Activated CD4-positive, CD25-positive, alpha-beta regulatory T cell treated with anti-CD3 and anti-CD28 coated beads, Interleukin-2, amount 50 U/mL, for 24 hours (primary cell): ENCODE results near the gene ZIC4.

ENCODE experiments used
- ATAC-seq, 2 donors: fragments of 150-1000 bp; cut with Tn5 transposase; one replicate each; pipeline ENCODE4 v1.10.0; 2021; ENCODE audit warnings: mild to moderate bottlenecking in 1 of 2, moderate library complexity in 1 of 2

Gene ZIC4

DNA sequence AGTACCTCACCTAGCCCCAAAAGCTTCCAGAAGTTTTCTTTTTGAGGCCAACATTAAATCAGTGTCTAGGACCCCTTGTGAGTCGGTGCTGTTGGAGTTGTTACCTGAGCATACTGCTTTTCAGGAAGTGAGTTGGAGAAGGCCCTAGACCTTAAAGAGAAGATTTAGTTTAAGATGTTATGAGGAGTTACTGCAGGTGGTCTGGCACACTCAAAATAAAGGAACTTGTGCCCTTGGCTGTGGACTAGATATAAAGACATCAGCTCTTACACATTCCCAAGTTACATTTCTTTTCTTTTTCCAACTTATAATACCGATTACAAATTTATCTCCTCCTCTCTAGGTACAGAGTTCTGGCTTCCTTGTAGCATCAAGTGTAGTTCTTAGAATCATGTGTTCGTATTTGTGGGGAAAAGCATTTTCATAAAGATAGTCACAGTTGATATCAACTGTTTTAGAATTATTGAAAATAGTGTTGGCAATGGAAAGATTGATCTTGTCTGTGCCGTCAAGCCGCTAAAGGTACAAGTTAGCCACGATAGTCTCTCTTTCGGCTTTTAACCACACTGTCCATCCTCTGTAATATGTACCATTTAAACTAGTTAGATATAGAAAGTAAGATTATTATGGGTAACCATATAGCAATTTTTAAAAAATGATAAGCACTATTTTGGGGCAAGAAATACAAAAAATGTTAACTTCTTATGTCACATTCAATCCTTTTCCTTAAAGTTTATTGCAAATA lies 11.4 kb upstream of the ZIC4 start:
- ATAC-seq, result no peak

DNA sequence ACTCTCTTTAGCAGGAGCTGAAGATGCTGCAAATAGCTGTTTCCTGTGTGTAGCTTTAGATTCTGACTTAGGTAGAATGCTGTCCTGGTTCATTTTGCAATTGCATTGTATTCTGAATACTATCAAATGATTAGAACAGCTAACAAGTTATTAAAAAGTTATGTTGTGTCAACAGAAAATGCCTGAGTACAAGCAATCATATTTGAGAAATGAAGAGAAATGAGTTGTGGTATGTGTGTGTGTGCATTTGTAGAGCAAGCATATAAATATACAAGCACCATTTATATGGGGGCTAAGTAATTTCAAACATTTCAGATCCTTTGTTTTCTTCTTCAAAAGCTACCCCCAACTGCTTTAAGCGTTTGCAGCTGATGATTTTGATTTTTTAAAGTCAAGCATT lies 10.6 kb upstream of the ZIC4 start:
- ATAC-seq, result no peak

DNA sequence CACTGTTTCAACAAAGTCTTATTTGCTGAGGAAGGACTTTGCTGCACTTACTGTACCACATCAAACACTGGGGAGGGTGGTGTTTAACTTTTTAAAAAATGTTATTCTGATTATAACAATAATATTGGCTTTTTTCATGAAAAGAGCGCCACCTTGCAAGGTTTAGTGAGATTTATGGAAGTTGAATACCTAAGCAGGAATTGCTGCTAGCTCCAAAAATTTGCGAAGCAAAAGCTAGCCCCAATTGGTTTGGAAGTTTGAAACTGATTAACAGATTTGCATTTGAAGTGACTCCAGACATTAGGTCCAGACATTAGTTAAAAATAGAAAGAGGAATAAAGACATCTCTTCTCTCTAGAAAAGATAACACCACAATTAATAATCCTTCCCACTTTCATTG lies 9.5 kb upstream of the ZIC4 start:
- ATAC-seq, result no peak

DNA sequence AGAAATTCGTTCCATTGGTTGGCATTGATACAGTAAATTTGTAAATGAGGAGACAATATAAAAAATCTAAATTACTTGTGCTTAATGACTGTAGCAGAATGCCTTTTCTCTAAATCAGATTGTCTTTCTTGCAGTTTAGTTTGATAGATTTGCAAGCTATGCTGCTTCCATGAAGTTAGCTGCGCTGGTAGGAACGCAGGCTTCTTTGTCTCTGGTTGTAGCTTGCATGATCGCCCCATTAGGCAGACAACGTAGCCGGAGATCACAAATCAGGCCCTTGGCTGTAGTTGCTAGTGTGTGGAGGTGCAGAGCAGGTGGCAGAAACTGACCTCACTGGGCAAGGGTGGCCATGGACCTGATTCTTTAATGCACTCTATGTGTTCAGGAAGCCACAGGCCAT lies 8.9 kb upstream of the ZIC4 start:
- no peak for ATAC-seq

DNA sequence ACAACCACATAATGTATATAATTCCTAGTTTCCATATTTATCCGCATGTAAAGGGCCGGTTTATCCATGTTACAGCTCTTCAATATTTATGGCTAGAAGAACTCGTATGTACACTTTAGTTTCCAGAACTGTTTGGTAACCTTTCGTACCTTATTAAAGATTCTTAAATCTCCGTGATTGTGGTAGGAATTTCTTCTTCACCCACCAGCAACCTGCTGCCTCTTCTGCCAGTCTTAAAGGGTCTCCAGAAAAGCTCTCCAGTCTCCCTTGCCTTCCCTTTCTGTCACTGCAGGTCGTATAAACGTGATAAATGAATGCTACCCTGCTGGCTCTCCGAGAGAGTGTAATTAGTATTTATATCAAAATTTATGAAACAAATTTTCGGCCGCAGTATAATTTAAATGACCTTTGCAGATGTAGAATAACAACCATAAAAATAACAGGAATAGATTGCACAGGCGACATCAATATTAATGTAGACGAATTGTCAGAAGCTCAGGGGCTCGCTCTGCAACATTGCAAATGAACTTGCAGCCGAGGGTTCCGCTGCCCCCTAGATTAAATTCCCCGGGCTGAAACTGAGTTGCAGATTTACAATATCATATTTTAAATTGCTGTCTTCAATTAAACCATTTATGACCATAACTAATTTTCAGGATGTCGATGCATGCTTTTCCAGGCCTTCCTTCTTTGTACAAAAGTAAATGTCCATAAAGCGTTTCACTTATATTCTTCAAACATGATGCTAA lies 8.2 kb upstream of the ZIC4 start:
- no peak for ATAC-seq

DNA sequence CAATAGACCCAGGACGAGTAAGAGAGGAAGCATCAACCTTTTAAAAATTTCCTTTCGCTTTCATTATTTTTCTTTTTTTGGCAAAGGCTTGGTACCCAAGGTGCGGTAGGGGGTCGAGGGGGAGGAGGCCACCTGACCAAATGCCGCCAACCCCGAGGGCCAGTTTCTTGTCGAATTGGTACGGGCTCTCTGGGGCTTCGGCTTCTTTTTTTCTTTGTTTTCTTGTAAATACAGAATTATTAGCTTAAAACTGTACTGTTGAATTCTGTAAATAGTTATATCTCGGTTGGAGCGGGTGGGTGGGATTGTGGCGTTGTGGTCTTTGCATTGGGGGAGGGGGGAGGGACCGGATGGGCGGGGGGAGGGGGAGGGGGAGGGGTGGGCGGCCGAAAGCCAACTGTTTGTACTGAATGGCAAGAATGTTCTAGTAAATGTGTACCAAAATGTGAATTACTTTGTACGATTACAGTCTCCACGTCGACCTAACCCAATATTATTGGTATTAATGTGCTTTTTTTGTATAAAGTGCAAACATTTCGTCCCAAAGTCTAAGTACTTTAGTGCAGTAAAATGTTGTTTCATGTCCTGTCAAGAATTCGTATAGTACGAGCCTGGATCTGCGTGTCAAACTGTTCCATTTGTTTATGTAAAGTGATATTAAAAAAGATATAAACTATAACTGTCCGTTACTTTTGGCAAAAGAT lies 7.5 kb upstream of the ZIC4 start:
- no peak for ATAC-seq

DNA sequence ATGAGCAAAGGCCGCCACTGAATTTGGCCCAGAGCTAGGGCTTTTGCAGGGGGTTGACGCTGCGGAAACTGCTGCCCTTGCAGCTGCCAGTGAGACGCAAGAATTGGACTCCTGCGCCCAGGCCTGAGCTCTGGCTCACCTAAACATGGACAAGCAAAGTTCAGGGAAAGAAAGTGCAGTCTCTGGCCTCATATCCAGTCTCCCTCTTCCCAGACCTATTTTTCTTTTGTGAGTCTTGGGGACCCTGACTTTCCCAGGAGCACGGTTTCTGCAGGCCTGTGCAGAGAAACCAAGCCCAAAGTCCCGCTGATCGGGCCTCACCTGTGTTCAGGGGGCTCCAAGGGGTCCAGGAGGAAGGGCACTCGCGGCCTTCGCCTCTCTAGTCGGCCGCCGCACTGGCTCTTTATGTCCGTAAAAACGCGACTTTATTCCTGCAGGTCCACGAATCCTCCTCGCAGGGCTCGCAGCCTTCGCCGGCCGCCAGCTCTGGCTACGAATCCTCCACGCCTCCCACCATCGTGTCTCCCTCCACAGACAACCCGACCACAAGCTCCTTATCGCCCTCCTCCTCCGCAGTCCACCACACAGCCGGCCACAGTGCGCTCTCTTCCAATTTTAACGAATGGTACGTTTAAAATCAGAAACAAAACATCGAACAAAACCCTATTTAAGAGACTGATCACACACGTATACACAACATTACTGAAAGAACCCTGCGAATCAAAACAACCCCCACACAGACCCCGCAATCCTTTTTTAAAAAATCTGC lies 6.8 kb upstream of the ZIC4 start:
- ATAC-seq, result no peak

DNA sequence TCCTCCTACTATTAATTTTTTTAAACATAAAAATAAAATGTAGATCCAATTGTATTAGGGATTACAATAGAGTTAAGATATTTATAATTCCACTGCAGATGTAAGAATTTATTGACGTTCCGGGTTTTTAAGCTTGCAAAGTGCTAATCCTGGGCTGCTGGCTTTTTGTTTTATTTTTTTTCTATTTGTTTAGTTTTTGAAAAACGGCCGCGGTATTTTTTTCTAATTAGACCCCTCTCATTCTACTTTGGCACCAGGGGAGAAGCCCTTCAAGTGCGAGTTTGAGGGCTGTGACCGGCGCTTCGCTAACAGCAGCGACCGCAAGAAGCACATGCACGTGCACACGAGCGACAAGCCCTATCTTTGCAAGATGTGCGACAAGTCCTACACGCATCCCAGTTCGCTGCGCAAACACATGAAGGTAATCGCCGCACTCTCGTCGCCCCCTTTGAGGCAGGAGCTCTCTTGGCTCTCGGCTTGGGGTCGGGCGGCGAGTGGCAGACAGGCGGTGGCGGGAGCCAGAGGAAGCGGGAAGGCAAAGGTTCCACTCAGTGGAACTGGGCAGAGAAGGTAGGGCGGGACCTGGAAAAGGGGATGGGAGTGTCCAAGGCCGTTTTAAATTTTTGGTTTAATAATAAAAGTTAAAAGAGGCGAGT lies 6.0 kb upstream of the ZIC4 start:
- no peak for ATAC-seq

DNA sequence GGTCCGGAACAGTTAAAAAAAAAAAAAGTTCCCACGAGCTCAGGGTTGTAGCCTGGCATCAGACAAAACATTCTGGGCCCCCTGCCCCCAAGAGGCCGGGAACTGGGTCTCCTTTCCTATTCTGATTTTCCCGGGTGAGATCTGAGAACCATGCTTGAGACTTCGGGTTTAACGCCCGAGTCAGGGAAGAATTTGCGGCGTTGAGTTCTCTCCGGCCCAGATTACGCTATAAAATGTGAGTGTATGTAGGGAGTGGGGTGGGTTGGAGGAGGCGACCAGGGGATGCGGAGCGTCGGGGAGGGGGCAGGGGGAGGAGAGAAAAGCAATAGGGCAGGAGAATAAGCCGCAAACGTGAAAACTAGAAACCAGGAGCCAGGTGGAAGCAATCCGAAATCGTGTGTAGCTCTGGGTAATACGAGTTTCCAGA lies 5.5 kb upstream of the ZIC4 start:
- ATAC-seq, result no peak

DNA sequence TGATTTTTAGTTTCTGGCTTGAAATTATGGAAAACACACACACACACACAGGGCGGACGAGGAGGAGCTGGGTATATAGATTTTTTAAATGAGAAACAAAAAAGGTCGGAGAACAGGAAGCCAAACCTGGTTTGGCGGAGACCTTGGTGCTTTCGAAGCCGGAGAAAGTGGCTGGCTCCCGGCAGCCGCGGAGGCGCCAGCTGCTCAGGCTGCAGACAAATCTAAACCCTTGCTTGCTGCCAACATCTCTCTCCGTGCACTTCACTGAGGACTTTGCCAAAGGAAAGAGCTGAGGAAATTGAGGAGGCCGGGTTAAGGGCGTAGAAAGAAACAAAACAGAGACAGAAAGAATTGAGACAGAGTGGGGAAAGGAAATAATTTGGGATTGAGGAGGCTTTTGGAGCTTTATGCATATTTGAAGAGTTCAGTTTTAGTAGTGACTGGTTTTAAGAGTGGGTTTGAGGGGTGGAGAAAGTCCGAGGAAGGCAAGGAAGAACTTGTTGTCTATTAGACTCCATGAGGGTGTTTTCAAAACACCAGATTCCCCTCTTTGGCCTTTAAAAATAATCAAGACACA lies 5.0 kb upstream of the ZIC4 start:
- ATAC-seq, result no peak

DNA sequence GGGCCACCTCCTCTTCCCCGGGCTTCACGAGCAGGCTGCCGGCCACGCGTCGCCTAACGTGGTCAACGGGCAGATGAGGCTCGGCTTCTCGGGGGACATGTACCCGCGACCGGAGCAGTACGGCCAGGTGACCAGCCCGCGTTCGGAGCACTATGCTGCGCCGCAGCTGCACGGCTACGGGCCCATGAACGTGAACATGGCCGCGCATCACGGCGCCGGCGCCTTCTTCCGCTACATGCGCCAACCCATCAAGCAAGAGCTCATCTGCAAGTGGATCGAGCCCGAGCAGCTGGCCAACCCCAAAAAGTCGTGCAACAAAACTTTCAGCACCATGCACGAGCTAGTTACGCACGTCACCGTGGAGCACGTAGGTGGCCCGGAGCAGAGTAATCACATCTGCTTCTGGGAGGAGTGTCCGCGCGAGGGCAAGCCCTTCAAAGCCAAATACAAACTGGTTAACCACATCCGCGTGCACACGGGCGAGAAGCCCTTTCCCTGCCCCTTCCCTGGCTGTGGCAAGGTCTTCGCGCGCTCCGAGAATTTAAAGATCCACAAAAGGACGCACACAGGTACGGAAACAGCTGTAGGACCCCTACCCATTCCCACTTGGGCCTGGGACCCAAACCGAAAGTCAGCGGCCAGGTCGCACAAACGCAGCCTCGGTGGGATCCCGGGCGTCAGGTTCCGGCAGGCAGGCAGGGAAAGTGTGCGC lies 4.3 kb upstream of the ZIC4 start:
- no peak for ATAC-seq

DNA sequence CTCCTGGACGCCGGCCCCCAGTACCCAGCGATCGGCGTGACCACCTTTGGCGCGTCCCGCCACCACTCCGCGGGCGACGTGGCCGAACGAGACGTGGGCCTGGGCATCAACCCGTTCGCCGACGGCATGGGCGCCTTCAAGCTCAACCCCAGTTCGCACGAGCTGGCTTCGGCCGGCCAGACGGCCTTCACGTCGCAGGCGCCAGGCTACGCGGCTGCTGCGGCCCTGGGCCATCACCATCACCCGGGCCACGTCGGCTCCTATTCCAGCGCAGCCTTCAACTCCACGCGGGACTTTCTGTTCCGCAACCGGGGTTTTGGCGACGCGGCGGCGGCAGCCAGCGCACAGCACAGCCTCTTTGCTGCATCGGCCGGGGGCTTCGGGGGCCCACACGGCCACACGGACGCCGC lies 3.8 kb upstream of the ZIC4 start:
- ATAC-seq, result no peak

DNA sequence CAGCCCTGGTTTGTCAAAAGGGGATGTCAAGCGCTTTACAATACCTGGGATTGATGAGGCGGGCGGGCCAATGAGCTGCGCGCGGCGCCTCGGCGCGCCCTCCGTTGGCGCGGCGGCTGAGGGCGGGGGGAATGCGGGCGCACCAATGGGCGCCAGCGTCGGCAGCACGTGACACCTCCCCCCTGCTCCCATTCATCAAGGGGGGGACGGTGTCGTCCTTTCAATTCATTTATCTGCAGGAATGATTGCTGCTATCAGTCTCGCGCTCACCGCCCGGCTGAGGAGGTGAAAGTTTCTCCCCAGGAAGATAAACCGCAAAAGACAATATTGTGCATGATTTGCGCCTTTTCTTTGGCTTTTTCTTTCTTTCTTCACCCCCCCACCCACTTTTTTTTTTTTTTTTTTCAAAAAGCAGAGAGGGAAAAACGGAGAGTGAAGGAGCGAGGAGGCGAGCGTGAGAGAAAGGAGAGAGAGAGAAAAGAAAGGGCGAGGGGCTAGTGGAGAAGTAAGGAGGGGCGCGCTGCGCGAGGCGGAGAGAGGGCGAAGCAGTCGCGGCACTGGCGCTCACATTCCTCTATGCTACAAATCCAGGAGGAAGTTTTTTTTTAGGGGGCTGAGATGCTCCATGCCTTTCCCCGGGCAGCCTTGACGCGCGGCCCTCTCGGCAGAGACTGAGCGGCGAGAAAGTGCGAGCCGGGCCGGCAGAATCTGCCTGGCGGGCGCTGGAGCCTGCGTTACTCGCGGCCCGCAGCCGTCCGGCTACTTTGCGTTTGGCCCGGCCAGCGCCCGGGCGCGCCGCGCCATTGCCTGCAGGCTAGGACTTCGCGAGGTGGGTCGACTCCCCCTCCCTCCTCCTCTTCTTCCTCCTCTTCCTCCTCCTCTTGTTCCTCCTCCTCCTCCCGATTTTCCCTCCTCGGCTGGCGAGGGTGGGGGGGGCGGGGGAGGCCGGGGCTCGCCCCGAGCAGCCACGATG lies 3.1 kb upstream of the ZIC4 start, which contains the start of gene ZIC1:
ZIC1 (plus strand) TSS at position 223 of the 973 bp plus-strand sequence; CDS start at position 971, 748 bp downstream.
- no peak for ATAC-seq

DNA sequence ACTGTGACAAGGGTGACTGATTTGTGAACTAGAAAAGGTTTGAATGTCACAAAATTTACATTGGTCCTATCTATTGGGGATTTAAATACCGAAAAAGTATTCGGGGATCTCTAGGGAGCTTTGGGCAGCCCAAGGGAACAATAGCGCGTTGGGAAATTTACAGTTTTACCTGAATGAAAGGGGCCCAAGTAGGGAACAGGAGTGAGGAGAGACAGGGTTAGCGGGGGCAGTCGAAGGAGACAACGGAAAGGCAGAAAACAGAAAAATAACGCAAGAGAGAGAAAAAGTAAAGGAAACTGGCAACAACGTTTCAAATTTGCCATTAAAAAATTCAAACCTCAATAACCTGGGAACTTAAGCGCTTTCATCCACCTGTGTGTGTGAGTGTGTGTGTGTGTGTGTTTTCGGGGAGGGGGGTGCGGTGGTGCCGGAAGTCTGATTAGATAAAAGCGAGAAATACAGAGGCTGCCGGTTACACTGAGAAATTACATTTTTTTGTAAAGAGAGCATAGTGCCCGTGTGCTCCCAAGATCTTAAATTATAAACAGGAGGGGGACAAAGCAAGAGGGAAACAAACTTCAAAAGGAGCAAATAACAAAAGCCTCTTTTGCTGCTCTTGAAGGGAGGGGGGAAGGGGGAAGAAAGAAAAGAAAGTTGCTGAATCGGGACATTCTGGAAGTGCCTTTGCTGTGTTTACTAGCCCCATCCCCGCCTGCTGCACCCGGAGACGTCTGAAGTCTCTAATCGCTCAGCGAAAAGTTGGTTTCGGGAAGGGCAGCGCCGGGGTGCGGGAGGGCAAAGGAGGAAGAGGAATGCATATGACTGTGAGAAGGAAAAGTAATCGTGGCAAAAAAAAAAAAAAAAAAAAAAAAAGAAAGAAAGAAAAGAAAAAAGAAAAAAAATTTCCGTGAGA lies 2.1 kb upstream of the ZIC4 start:
- no peak for ATAC-seq

DNA sequence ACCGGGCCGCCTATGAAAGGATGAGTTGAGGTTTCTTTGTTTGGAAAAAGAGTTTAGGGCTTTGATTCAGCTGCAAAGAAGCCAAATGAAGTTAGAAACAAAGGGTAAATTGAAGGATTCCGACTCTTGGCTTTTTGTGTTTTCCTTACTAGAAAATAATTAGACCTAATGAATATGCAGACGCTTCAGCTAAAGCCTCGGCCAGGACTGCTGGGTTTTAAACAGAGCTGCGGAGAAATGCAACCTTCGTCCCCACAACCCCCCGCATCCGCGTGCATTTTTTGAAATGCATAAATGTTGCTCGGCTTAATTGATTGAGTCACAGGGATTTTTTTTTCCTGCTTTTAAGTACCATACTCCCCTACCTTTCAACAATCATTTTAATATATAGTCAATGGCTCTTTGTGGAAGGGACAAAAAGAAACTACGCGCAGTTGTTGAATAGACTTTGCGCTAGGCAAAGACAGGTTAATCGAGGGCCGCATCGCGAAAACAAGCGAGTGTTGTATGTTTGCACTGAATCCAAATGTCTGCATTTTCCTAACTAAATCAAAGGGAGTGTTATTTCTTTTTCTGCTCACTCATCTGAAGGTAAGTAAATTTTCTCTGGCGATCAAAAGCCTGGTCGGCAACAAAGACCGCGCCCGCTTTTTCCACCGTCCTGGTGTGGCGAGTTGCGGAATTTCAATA lies 1.3 kb upstream of the ZIC4 start:
- ATAC-seq, result no peak

DNA sequence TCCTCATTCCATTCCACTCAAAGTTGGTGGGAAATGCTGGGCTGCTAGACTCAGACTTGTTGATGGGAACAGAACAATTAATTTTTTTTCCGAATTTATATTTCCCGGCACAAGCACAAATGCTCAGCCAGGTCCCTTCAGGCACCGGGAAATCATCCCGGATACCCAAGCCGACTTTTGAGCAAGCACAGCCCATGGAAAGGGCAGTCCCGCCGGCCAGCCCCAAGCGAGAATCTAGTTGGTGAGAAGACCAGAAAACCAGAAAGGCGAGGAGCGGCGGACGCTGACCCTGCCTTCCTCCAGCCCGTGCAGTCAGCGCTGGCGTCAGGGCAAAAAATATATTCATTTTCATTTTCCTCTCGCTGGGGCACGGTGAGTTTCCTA lies 763 bp upstream of the ZIC4 start:
- no peak for ATAC-seq

DNA sequence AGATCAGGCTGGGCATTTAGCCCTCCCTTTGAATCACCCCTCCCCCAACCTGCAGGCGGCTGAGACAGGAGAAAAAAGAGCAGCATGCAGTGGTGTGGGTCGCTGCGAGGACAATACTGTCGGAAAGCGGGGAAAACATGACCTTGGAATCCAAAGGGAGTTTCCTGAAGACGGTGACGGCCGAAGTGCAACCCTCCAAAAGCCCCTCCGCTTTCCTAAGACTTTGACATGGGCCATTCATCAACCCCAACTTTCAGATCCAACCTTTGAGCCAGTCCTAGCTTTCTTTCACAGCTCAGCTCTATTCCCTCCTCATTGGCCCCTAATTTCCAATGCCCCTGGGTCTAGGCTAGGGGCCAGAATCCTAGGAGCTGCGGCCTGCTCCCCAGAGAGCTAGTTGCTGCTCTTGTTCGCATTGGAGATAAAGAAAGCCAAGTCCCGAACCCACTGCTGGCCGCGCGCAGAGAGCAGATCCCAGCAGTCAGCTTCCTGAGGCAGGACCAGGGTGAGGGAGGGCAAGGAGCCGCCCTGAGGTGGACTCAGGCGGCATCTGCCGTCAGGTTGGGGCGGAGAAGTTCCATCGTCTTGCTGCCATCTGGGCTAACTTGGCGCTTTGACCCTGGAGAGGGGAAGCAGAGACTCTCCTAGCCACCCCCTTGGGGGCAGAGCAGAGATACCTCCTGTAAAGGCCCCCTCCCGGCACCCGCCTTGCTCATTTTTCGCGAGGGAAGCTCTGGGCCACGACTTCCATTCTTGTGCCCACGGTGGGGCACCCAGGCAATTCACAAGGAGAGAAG lies 914 bp downstream of the ZIC4 start:
- ATAC-seq, result no peak
